Superior temporal gyrus (tissue), 1 donor: Measurements from ENCODE around the gene SMPX.

Experiments
- DNase-seq: peaks from one replicate; pipeline ENCODE4 v3.0.0-alpha.2; 2016; ENCODE audit errors: extremely low spot score

The SMPX gene

GRCh38 chrX:21711848-21712197 lies 46.1 kb downstream of the SMPX start:
- DNase-seq = no peak

GRCh38 chrX:21711129-21711847 lies 46.6 kb downstream of the SMPX start:
- DNase-seq = no peak

DNA sequence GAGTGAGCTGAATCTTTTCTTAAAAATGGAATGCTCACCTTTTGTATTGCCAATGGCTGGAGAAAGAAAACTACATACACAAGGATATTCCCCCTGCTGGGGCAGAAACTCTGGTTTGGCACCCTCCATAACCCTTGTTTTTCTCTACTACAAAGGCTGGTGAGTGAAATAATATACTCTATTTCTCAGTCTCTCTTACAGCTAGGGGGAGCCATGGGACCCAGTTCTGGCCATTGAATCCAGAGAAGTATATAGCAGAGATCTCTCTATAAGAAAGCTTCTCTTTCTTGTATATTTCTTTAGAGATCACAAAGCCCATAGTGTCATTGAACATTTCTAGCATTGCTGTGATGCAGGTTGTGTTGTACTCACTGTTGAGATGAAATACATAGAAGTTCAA lies 49.8 kb downstream of the SMPX start:
- no peak for DNase-seq

DNA sequence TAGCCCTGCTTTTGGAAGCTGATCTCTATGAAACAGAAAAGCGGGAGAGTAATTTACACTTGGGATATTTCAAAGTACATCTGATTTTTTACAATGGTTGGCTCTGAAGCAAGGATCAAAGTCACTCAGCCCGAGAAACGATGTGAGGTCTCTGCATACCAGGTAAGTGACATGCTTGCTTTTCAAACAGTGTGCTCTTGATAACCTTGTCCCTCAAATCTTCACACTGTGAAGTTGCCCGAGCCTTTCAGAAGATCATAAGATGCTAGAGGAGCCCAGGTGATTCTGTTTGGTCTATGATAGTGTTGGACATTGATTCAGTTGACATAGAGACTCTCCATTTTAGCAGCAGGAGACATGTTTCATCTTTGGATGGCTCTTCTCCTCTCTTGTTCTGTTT lies 52.7 kb downstream of the SMPX start:
- no peak for DNase-seq

DNA sequence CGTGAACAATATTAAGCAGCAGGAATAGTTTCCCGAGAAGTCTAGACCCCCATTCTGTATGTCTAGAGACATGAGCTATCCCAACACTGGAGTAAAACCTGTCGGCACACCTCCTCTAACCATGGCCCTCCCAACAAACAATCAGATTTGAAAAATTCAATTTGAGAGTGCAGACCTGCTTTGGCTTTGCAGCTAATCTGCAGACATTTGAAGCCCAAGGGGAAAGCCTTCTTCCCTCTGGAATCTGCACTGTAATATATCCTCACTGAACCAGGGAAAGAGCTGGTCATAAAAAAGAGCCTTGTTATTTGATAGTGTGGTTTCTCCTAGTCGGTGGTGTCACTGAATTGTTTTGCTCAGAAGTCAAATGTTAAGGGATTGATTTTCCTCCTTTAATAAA lies 55.2 kb downstream of the SMPX start:
- DNase-seq = no peak

- DNase-seq = no peak
Observed at GRCh38 chrX:21700967-21701366, 56.9 kb downstream of the SMPX start.

DNA sequence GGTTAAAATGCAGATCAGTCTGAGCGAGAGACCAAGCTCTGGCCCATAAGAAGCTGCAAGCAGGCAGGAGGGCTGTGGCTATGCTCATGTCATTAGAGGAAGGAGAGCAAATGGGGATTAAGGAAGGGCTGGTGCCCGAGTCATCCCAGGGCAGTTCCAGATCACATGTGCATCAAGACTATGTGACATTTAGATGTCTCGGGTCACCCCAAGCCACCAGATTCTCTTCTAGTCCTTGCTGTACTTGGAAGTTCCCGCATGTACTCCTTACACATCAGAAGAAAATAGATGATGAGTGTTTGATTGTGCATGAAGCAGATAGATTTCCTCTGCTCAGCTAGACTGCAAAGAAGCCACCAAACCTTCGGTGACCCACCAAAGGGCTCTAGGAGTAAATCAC lies 57.6 kb downstream of the SMPX start:
- no peak for DNase-seq

DNA sequence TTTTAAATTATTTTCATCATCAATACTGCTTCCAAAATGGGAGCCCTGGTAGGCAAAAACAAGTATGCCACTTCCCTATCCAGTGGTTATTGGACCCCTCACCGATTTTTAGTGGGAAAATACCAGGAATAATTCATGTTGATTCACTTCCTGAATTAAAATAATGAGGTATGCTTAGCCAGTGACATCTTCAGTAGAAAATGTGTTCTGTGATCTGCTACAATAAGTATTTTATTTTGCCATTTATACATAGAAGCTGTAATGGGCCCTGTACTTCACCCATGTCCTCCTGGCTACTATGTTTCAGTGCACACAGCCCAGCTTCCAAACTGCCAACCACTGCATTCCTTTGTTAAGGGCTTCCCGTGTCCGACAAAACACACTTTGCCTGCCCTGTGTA lies 58.8 kb downstream of the SMPX start:
- no peak for DNase-seq

- no peak for DNase-seq
Observed at GRCh38 chrX:21698272-21698671, 59.6 kb downstream of the SMPX start.

- DNase-seq = no peak
Observed at GRCh38 chrX:21691512-21692018, 66.4 kb downstream of the SMPX start.

GRCh38 chrX:21683941-21684340 lies 74.0 kb downstream of the SMPX start:
- no peak for DNase-seq

DNA sequence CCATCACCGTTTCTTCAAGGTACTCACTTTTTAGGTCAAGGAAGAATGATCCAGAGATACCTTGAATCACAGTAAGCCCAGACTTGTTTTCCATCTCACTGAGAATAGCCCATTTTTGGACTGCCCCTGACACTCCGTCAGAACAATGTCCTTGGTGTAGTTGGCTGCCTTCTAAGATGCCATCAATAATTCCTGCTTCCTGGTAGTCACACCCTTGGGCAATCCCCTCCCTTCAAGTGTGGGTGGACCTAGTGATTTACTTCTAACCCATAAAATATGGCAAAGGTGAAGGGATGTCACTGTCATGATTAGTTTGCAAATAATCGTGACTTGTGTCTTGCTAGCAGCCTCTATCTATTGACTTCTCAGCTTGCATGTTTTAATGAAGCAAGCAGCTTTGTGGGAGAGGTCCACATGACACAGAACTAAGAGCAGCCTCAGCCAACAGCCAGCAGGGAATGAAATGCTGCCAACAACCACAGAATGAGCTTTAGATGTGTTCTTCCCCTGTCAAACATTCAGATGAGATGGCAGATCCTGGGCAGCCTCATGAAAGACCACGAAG lies 79.8 kb downstream of the SMPX start:
- DNase-seq = no peak

DNA sequence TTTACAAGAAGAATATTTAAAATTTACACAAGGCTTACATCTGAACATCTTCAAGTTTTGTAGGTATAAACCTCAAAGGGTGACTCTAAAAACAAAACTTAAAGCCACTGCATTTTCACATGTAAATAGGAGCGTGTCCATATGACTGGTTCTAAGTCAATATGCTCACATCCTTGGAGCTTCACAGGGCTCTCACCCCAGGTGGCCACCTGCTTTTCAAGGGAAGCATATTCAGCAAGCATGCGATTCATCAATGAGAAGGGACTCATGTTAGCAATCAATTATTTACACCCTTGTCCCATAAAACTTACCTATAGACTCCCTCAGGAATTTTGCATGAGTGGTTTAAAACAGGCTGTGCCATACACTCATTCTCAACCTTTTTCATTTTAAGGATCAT lies 82.0 kb downstream of the SMPX start:
- DNase-seq = no peak

DNA sequence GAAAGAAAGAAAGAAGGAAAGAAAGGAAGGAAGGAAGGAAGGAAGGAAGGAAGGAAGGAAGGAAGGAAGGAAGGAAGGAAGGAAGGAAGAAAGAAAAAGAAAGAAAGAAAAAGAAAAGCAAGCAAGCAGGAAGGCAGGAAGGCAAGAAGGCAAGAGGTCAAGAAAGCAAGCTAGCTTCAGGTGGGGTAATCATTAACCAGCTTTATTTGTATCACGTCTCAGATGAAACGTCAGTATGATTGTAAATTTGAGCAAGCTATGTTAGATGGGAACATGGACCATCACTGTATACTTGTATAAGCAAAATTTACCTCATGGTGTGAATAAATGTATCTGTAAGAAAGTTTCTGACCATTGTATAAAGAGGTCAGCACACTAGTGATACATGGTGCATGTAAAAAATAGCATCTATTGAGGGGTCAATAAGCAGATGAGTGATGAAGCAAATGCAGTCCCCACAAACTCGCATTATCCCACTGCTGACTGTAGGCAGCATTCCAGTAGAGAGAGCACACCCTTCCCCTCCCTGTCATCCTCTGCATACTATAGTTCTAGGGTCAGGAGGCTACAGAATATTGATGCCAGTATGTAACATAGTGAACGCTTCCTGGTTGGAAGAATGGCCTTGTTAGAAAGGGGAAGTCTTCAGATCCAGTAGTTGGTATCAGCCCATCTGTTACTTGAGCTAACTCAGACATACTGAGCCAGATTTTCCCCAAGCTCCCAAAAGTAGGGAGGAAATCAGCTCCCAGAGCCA lies 83.3 kb downstream of the SMPX start:
- DNase-seq = no peak

- no peak for DNase-seq
Observed at GRCh38 chrX:21666679-21667078, 91.2 kb downstream of the SMPX start.

GRCh38 chrX:21666252-21666651 lies 91.7 kb downstream of the SMPX start:
- DNase-seq = no peak

DNA sequence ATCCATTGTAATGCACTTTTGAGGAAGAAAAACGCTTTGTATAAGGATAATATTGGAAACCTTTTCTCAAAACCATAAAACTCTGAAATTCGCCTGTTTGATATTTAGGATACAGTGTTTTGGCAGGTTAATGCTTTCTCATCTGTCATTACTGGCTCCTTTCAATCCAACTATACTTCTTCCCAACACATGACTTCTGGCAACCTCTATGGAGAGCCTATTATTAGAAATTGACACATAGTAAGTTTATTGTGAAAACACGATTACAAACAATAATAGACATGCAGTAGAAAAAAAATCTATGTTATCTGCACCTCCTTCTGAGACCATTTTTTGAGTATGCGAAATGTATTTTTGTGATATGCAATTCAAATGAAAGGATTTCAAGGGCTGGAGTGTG lies 95.2 kb downstream of the SMPX start:
- no peak for DNase-seq

- DNase-seq = no peak
Observed at GRCh38 chrX:21661316-21661715, 96.6 kb downstream of the SMPX start.

DNA sequence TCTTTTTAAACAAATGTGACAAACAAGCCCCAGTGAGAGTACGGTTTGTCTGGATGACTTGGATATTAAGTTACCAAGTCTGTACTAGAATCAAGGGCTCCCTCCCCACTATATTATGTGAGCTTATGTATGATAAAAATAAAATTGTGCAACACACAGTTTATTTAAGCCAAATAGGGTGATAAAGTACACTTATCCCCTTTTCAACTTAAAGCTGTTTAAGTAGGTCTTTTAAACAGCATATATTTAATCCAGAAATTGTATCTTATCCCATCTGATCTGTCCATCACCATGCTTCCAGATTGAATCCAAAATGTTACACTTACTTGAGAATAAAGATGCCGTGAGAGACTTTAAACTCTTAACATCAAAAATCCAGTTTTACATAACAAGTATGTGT lies 97.8 kb downstream of the SMPX start:
- DNase-seq = no peak

DNA sequence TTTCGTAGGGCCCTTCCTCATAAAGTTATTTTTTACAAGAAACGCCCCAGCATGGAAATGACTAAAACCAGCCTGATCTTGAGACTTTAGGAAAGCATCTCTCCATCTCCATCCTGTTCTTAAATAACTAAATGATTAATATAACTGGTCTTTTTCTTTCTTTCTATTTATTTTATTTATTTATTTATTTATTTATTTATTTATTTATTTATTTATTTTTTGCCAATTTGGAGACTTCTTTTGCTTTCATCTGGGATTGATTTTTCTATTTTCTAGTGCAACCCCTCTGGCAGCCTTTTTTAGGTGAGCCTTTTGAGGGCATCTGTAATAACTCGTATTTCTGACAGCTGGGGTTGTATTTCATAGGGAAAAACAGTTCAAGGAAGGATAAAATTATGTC lies 98.6 kb downstream of the SMPX start:
- DNase-seq = no peak

- no peak for DNase-seq
Observed at GRCh38 chrX:21658746-21659145, 99.2 kb downstream of the SMPX start.

DNA sequence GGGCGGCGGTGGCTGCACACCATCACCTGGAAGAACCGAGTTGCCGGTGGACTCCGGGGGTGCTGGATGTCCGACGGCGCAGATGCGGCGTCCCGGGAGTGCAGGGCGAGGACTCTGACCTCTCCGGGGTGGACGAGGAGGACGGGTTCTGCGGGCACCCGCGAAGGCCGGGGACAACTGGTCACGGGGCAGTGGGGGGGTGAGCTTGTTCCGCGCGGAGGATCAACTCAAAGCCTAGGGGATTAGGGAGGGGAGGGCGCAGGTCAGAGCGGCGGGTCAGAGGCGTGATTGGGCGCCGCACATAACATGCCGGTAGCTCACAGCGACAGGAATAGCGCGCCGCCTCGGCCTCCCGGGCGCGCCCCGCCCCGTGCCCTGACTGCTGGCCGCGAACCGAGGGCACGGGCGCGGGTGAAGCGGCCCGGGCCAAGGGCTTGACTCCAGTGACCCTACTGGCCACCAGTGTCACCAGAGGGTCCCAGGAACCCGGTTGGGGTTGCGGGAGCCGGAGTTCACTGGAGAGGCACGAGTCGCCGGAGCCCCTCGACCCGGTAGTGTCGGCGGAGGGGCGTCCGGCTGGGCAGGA lies 99.7 kb downstream of the SMPX start, which contains the start of gene KLHL34:
Gene KLHL34 (minus strand): TSS at position 179 of the 586 bp plus-strand sequence. CDS start 542 bp downstream, outside the sequence.
- DNase-seq = no peak
